ENCODE data around the gene PEX7.

- TF ChIP-seq CTCF (IDR thresholded peaks at IDR 0.05): no peak
- TF ChIP-seq POLR2A (IDR thresholded peaks at IDR 0.05): no peak
Measured at GRCh38 chr6:136820561-136820960, 1.8 kb upstream of the PEX7 start.
